Ishikawa (cell line): ENCODE data around the gene PLEKHA7.

Experiments used
- CEBPB ChIP-seq: IDR thresholded peaks from 2 replicates; pipeline ENCODE4 v1.6.1; 2012
- MAX ChIP-seq: IDR thresholded peaks from 2 replicates; pipeline ENCODE4 v1.6.1; 2012
- RAD21 ChIP-seq: IDR thresholded peaks from 2 replicates; pipeline ENCODE4 v1.6.1; 2012; ENCODE audit warnings: low read depth
- TAF1 ChIP-seq: IDR thresholded peaks from 2 replicates; pipeline ENCODE4 v1.6.1; 2012; ENCODE audit warnings: low read depth, mild to moderate bottlenecking
- YY1 ChIP-seq: IDR thresholded peaks from 2 replicates; pipeline ENCODE4 v1.6.1; 2012; ENCODE audit warnings: low read depth

- no peak for TF ChIP-seq TAF1
- TF ChIP-seq RAD21: no peak
- no peak for TF ChIP-seq YY1
- TF ChIP-seq MAX: no peak
- no peak for TF ChIP-seq CEBPB
These were observed 76.2 kb downstream of the PLEKHA7 start for GRCh38 chr11:16938061-16938460.
